NCI-H524 treated with DMSO at 0.1 percent for 48 hours (cell line): ENCODE data around the gene GJC1.
"Not testable (repeated sequence)": the region's sequence is repeated elsewhere in the genome, so short reads cannot be mapped to it uniquely, and the experiment has no call there.

Source experiments
- DNase-seq: peaks from one replicate; lab custom pipeline; 2025; lab: John Stamatoyannopoulos, UW

Gene GJC1

DNA sequence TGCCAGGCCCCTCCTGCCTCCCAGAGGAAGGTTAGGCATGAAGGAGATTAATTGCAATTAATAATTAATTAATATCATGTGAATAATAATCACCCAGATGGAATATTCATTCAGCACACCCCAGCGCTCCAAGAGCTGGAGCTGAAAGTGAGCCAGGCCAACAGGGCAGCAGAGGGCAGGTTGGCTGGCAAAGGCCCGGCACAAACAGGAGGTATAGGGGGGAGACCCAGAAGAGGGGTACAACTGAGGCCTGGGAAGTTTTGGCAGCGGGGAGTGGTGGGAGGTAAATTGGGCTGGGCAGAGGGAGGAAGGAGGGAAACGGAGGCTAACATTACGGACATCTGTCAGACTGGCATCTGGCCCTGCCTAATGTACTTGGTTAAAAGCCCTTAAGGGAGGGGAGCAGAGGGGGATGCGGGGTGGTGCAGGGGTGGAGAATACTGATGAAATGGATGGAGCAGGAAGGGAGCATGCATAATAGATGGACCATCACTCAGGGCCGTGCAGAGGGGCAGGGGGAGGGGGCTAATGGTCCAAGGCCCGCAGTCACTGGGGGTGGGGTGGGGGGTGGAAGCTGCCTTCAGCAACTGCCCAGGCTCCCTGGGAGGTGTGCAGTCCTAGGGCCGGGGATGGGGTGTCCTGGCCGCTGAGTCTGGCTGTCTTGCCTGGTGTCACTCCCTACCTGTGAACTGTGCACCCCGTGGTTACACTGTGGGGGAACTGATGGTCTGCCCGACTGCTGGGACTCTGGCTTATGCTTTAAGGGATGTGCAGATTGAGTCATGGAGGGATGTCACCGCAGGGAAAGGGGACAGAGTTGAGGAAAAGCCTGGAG is 69.4 kb downstream of the GJC1 start:
- DNase-seq: peak; percentile 55

DNA sequence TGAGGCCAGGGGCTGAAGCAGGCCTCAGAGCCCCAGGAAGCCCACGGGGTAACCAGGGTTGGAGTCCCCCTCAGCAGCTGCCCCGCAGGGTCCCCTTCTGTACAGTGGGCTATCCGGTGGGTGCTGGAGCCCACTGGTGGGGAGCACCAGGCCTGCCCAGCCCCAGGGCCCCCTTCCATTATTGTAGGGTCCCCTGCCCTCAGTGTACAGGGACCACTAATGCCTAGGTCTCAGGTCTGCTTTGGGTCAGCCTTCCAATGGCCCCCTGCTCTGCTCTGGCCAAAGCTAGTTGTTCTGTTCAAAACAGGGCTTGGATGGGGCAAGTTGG is 70.2 kb downstream of the GJC1 start:
- DNase-seq: no peak

DNA sequence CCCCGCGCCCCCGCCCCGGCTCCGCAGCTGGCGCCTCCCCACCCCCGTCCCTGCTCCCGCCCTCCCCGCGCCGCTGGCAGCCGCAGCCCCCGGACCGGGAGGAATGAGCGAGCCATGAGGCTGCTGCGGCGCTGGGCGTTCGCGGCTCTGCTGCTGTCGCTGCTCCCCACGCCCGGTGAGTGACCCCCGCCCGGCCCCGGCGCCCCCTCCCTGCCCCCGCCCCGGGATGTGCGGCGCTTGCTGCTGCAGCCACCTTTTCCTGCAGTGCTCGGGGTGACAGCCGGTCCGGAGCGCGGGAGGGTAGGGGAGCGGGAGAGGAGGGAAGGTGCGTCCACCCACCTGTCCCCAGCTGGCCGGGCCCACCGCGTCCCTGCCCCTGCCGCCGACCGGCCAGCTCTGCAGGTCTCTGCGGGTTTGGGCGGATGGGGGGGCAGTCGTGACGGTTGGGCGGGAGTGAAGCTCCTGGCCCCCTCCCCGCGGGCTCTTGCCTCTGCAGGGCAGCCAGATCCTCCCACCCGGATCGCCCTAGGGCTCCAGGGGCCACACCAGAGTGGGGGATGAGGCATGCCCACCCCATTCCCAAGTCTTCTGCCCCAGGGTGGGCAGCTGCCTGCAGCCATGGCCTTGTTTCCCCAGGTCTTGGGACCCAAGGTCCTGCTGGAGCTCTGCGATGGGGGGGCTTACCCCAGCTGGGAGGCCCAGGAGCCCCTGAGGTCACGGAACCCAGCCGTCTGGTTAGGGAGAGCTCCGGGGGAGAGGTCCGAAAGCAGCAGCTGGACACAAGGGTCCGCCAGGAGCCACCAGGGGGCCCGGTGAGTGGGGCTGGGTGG is 70.8 kb downstream of the GJC1 start:
- no peak for DNase-seq

DNA sequence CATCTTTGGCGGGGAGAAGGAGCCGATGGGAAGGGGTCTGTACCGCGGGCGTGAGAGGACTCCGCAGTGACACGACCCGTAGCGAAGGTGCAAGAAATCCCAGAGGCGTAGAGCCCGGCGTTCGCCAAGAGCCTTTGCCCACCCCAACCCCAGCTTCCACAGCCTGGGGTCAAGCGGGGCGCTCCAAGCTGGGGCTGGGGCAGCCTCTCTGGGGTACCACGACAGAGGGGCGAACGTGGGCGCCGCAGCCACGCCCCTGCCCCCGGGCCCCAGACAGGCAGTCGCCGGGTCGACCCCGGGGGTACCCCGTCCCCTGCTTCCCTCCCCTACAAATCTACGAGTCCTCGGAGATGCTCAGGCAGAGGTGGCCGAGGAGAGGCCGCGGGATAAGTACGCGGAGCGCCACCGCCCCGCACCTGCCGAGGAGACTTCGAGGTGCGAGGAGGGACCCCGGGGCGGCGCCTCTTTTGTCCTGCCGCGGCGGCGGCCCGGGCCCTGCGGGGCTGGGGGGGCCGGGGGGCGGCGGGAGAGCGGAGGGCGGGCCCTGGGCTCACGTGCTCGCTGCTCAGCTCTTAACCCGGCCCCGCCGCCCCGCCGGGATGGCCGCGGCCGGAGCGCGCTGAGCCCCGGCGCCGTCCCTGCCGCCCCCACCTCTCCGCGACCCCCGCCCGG is 71.5 kb downstream of the GJC1 start, which contains the start of gene ADAM11:
Gene ADAM11 (plus strand): TSS at position 575 of the 672 bp plus-strand sequence. CDS start 212 bp downstream, outside the sequence.
- DNase-seq: no peak

DNA sequence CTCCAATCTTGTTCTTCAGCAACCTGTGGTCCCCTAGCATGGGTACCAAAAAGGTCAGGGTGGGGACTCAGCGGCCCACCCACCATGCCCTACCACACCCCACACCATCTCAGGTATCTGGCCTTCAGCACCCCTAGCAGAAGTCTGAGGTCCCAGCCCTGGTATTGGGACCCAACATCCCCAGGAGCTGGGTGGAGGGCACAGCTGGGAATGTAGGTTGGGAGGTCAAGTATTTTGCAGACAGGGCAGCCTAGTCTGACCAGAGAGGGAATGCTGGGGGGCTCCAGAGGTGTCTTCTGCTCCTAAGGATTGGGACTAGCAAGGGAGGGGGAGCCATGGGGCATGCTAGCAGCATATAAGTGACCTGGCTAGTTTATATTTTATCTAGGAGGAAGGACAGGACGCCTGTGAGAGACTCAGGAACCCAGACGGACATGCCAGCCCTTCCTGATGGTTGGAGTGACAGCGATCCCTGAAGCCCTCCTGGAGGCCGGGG is 72.1 kb downstream of the GJC1 start:
- DNase-seq: no peak

DNA sequence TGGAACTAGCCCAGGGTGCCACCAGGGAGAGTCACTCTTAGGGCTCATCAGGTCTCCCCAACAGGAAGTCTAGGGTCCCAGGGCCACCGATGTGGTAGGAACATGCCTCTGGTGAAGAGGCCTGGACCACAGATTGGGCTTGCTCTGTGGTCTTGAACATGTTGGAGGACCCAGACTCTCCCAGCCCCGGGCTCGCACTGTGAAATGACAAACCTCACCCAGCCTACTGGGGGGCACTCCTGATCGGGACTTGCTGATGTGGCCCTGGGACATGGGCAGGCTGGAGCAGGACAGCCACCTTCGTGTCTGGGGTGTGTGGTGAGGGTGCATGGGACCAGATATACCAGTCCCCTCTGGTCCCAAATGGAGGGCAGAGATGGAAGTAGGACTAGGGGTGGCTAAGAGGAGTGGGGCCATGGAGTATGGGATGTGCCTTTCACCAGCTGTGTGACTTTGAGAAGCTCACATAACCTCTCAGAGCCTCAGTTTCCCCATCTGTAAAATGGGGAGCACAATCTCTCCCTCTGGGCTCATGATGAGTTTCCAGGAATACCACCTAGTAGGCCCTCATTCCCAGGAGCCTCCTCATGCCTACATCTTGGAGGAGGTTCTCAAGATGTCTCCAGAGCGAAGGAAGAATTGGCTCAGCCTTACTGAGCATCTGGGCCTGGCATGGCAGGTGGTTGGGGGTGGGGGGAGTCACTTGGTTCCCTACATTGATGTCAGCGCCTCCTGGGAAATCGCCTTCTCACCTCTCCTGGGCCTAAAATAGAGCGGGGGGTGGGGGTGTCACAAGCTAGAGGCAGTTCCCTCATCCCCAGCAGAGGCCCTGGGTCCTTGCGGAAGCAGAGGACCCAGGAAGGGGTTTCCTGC is 72.8 kb downstream of the GJC1 start:
- no peak for DNase-seq

DNA sequence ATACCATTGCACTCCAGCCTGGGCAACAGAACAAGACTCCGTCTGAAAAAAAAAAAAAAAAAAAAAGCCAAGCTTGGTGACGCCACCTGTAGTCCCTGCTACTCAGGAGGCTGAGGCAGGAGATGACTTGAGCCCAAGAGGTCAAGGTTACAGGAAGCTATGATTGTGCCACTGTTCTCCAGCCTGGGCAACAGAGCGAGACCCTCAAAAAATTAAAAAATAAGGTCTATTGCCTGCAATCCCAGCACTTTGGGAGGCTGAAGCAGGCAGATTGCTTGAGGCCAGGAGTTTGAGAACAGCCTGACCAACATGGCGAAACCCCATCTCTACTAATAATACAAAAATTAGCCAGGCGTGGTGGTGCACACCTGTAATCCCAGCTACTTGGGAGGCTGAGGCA is 74.9 kb downstream of the GJC1 start:
- DNase-seq: not testable (repeated sequence)

DNA sequence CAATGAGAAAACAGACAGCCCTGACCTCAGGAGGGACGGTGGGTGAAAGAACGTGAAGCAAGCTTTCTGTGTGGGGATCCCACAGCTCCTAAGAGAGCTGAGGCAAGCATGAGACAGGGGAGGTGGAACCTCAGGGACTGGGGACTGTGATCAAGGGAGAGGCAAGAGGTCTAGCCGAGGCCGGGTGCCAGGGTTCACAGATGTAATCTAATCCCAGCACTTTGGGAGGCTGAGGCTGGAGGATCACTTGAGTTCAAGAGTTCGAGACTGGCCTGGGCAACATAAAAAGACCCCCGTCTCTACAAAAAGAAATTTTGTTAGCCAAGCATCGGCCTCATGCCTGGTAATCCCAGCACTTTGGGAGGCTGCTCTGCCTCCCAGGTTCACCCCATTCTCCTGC is 75.8 kb downstream of the GJC1 start:
- no peak for DNase-seq

DNA sequence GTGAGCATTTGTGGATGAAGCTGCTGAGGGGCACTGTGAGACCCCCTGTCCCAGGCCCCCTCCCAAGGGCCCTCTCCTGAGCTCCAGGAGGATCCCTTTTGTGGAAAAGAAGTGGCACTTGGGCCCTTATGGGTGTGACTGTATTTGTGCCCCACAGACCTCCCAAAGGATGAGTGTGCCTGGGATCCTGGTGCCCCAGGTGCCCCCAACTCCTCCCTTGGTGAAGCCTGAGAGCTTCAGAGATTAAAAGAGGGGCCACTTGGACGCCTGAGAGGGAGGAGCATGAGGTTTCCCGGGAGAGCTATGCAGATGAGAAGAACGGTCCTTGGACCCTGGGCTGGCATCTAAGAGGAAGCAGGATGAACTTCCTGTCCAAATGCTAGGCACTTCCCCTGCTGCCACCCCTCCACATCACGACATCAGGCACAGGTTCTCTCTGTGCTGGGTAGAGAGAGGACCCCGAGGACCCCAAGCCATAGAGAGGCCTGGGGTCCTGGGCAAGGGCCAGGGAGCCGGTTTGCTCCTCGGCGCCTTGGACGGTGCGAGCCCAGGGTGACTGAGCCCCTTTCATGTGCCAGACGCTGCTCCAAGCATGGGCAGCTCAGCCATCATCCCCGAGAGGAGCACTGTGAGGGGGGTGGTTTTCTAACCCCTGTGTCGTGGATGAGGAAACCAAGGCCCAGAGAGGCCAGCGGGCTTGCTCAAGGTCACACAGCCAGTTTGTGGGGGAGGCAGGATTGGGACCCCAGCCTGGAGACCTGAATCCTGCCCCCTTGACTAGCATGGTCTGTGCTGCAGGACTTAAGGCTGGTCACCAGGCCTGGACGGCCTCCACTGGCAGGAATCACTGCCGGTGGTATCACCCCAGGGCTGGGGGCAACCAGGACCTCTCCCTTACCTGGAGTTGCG is 76.9 kb downstream of the GJC1 start:
- DNase-seq: no peak

DNA sequence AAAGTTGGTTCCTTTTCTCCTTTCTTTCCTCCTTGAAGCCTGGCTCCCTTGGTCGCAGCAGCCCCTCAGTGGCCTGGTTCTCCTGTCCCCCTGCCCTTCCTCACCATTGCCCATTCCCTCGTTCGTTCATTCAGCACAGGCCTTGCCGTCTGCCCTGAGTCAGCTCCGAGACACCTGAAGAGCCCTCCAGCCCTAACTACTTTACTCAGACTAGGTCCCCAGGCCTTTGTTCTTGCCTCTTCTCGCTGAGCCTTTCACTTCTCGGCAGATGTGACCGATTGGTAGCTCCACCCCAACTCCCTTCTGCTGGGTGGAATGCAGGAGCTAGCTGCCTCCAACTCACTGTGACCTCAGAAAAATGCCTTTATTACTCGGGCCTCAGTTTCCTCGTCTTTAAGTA is 78.3 kb downstream of the GJC1 start:
- DNase-seq: no peak

DNA sequence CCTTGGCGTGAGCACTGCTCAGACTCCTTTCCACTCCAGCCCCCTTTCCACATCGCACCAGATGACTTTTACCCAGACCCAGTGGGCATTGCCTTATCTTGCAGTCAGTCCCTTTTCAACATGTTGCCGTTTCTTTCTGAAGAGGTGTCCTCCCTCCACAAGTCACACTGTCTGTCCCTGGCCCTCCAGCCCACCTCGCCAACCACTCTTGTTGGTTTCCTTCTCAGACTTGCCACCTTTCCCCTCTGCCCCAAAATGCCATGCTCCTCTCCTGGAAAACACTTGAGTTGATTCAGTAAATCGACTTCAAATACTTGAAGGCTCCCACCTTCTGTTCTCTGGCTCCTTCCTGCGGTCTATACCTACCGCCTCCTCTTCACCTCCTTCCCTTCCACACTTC is 78.8 kb downstream of the GJC1 start:
- no peak for DNase-seq

DNA sequence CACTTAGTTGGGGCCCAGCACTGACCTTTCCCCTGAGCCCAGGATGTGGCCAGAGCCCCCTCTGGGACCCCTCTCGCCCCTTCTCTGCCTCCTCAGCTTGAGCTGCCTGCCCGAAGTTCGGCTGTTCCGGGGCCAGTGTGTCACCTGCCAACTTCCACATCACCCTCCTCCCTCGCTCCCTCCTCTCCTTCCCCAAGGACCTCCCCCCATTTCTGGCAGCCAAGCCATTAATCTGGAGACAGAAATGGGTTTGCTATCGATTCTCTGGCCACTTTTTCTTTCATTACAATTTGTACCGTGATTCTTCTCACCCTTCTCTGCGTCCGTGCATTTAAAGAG is 80.1 kb downstream of the GJC1 start:
- no peak for DNase-seq

DNA sequence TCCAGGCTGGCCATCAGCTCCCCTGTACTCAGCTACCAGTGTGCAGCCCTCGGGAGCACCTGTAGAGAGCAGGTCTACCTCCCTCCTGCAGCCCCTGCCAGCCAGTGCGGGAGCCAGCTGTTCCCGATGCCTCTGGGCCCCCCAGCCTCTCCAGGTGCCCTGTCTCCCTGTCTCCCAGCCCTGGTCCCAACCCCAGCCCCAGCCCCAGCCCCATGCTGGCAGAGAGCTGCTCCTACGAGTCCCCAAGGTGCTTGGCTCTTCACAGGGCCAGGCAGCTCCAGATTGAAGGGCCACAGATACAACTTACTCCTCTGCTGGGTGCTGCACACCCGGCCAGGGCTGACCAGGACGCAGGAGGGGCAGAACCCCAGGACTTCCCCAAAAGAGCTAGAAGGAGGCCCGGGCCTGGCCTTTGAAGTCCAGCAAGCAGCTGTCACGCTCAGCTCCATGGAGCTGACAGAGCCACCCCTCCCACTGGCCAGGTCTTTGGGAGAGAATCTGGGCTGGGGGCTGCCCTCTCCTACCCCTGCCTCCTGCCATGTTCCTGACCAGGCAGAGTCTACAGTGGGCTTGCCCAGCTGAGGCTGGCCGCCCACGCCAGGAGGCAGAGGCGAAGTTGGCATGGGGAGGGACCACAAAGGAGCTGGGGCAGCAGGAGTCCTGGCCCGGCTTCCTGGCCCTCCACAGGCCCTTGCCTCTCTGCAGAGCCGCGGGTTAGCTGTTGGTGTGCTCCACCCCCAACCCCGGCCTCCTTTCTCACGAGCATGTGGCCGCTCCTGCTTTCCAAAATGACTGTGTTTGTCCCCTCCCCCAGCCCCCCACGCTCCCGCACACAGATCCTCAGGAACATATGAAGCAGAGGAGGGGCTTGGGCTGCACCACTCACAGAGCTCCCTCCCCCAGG is 80.8 kb downstream of the GJC1 start:
- no peak for DNase-seq
